Astrocyte (in vitro differentiated cells and primary cell): Measurements from ENCODE around the gene ECSIT.

Experiments
- CTCF ChIP-seq: IDR thresholded peaks from 2 replicates; pipeline ENCODE4 v1.5.1; 2011; ENCODE audit warnings: low read depth, mild to moderate bottlenecking, inconsistent platforms, low read length, moderate library complexity; ENCODE audit not compliant: insufficient read depth
- EZH2 ChIP-seq: IDR thresholded peaks from 2 replicates; pipeline ENCODE4 v1.6.1; 2012; ENCODE audit warnings: mild to moderate bottlenecking, low read length, inconsistent platforms; ENCODE audit not compliant: insufficient read depth

GRCh38 chr19:11457831-11458230 lies 71.1 kb downstream of the ECSIT start:
- TF ChIP-seq CTCF = no peak
- no peak for TF ChIP-seq EZH2
